ENCODE measurements around the gene SYNE1. TPM values are rescaled to one million over a fixed set of nuclear protein-coding genes. Genes with fewer than 3 reads are reported as not detected.

Gene SYNE1
- total and polyA plus RNA-seq, 4 experiments from 2014 or later: 22.5 to 228 (median 144) TPM

DNA sequence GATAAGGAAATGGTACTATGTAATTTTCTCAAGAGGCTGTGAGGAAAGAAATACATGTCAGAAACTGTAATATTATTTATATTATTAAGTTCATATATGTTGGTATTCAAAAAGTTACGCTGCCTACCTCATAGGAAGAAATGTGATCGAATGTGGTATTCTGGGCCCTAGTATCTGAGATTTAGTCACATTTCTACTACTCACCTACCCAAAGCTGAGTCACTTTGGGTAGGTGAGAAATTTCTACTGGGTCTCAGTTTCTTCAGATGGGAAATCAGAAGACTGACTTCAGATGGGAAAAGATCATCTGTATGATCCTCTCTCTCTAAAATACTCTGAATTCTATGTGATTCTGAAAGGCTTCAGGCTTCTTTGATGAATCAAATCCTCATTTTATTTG, 411.0 kb downstream of the SYNE1 start:
- intact Hi-C loops (cut with micrococcal nuclease): no loop called here
- Mint-ChIP-seq H3K27ac (peak overlapping the region in 1 of 7 donors; percentile 74), H3K4me3 (no peak overlapping the region), H3K27me3 (no peaks in the 10 kb centered on the region), H3K4me1 (no peaks in the 10 kb centered on the region), H3K9me3 (peaks cover 4 to 19% (median 14%) of the 10 kb centered on the region in 8 donors), H3K36me3 (peaks cover 65 to 66% of the 10 kb centered on the region in 2 donors)
- ChIA-PET CTCF (ENCODE audit: partially characterized antibody) (interaction anchor here (1.3 kb wide), 1 partner anchor 20 kb away, joined by 3 read pairs; no protein-coding TSS in a partner anchor), POLR2A (ENCODE audit: partially characterized antibody) (no interaction called here)
- DNase-seq: no peak
- peaks cover 44% of the 10 kb centered on the region for H3K36me3 ChIP-seq (ENCODE audit: insufficient read depth, low read length)
- H3K4me3 ChIP-seq (ENCODE audit: low read length in 2 of 2): no peak overlapping the region
- no peaks in the 10 kb centered on the region for H3K4me1 ChIP-seq (ENCODE audit: insufficient read depth, low read length)
- no peaks in the 10 kb centered on the region for H3K27me3 ChIP-seq (ENCODE audit: insufficient read depth, low read length)
- H3K27ac ChIP-seq (ENCODE audit: low read depth, low read length): no peak overlapping the region
- peaks cover 0 to 6% of the 10 kb centered on the region in 2 donors for H3K9me3 ChIP-seq (ENCODE audit: control insufficient read depth in 1 of 2, low read length in 2 of 2)

GRCh38 chr6:152225241-152225934, 411.8 kb downstream of the SYNE1 start:
- ChIA-PET POLR2A (ENCODE audit: partially characterized antibody) (no interaction called here), CTCF (ENCODE audit: partially characterized antibody) (interaction anchor here (0.8 to 1.3 kb wide), 2 partner anchors 19 to 55 kb away, joined by 3 read pairs; no protein-coding TSS in a partner anchor)
- Histone ChIP-seq H3K36me3 (ENCODE audit: insufficient read depth, low read length) (peaks cover 42% of the 10 kb centered on the region), H3K27ac (ENCODE audit: low read depth, low read length) (no peak overlapping the region), H3K4me1 (ENCODE audit: insufficient read depth, low read length) (no peaks in the 10 kb centered on the region), H3K4me3 (ENCODE audit: low read length in 2 of 2) (no peak overlapping the region), H3K9me3 (ENCODE audit: control insufficient read depth in 1 of 2, low read length in 2 of 2) (peaks cover 0 to 6% of the 10 kb centered on the region in 2 donors), H3K27me3 (ENCODE audit: insufficient read depth, low read length) (no peaks in the 10 kb centered on the region)
- peaks cover 64 to 65% of the 10 kb centered on the region in 2 donors for H3K36me3 Mint-ChIP-seq
- intact Hi-C loops (cut with micrococcal nuclease): no loop called here
- H3K9me3 Mint-ChIP-seq: peaks cover 4 to 19% (median 14%) of the 10 kb centered on the region in 8 donors
- no peak for DNase-seq
- no peaks in the 10 kb centered on the region for H3K4me1 Mint-ChIP-seq
- H3K27me3 Mint-ChIP-seq: no peaks in the 10 kb centered on the region
- peak overlapping the region in 2 of 7 donors; percentile 8 to 29 for H3K27ac Mint-ChIP-seq
- no peak overlapping the region for H3K4me3 Mint-ChIP-seq

- H3K4me3 ChIP-seq (ENCODE audit: low read length in 2 of 2): no peak overlapping the region
- intact Hi-C loops (cut with micrococcal nuclease): no loop called here
- Mint-ChIP-seq H3K4me3 (no peak overlapping the region), H3K4me1 (no peaks in the 10 kb centered on the region), H3K9me3 (peaks cover 4 to 19% (median 14%) of the 10 kb centered on the region in 8 donors), H3K27me3 (no peaks in the 10 kb centered on the region), H3K27ac (peak overlapping the region in 2 of 7 donors; percentile 31 to 74), H3K36me3 (peaks cover 73 to 74% of the 10 kb centered on the region in 2 donors)
- no peaks in the 10 kb centered on the region for H3K27me3 ChIP-seq (ENCODE audit: insufficient read depth, low read length)
- ChIA-PET CTCF (ENCODE audit: partially characterized antibody) (no interaction called here), POLR2A (ENCODE audit: partially characterized antibody) (no interaction called here)
- H3K9me3 ChIP-seq (ENCODE audit: control insufficient read depth in 1 of 2, low read length in 2 of 2): peaks cover 0 to 6% of the 10 kb centered on the region in 2 donors
- H3K4me1 ChIP-seq (ENCODE audit: insufficient read depth, low read length): no peaks in the 10 kb centered on the region
- peaks cover 47% of the 10 kb centered on the region for H3K36me3 ChIP-seq (ENCODE audit: insufficient read depth, low read length)
- DNase-seq: no peak
- H3K27ac ChIP-seq (ENCODE audit: low read depth, low read length): no peak overlapping the region
Measured at GRCh38 chr6:152223636-152224035, 413.5 kb downstream of the SYNE1 start.

DNA sequence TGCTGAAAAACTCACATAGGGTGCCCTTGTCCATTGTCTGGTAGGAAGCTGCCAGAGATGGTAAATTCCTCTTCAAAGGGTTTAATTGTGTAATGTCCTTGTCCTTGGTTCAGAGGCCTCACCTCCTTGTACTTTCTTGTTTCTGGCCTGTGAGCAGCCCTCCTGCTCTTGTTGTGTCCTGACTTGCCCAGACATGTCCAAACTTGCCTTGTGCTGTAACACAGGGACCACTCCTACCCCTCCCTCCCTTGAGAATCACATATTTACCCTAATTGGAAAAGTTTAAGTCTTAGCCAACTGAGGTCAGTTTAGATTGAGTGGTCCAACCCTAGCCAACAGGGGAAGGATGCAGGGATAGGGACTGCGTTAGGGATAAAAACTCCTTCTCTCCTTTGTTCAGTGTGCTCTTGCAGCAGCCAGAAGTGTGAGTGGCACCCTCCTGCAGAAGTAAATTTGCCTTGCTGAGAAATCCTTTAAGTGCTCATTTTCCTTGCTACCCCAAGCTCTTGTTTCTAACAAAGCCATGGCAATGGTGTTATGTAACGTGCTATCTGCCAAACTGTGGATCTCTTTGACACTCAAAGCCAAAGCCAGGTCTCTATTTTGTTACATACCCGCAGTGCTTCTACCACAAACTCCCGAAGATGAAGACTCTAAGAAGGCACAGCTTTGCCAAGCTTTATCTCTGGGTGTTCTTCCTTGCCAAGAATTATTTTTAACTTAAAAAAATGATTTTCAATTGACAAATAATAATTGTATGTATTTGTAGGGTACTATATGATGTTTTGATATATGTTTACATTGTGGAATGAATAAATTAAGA, 415.1 kb downstream of the SYNE1 start:
- Mint-ChIP-seq H3K4me3 (no peak overlapping the region), H3K27me3 (no peaks in the 10 kb centered on the region), H3K27ac (peak overlapping the region in 1 of 7 donors; percentile 12), H3K36me3 (peaks cover 78 to 80% of the 10 kb centered on the region in 2 donors), H3K9me3 (peaks cover 4 to 19% (median 14%) of the 10 kb centered on the region in 8 donors), H3K4me1 (peaks cover 0 to 2% (median 0%) of the 10 kb centered on the region in 4 donors)
- Histone ChIP-seq H3K4me3 (ENCODE audit: low read length in 2 of 2) (no peak overlapping the region), H3K36me3 (ENCODE audit: insufficient read depth, low read length) (peaks cover 56% of the 10 kb centered on the region), H3K4me1 (ENCODE audit: insufficient read depth, low read length) (no peaks in the 10 kb centered on the region), H3K9me3 (ENCODE audit: control insufficient read depth in 1 of 2, low read length in 2 of 2) (peaks cover 0 to 6% of the 10 kb centered on the region in 2 donors), H3K27ac (ENCODE audit: low read depth, low read length) (no peak overlapping the region), H3K27me3 (ENCODE audit: insufficient read depth, low read length) (no peaks in the 10 kb centered on the region)
- POLR2A ChIA-PET (ENCODE audit: partially characterized antibody): interaction anchor here (0.9 to 1.5 kb wide), 2 partner anchors 8 to 38 kb away, joined by 3 to 10 read pairs; no protein-coding TSS in a partner anchor
- intact Hi-C loops (cut with micrococcal nuclease): no loop called here
- no peak for DNase-seq
- CTCF ChIA-PET (ENCODE audit: partially characterized antibody): no interaction called here

DNA sequence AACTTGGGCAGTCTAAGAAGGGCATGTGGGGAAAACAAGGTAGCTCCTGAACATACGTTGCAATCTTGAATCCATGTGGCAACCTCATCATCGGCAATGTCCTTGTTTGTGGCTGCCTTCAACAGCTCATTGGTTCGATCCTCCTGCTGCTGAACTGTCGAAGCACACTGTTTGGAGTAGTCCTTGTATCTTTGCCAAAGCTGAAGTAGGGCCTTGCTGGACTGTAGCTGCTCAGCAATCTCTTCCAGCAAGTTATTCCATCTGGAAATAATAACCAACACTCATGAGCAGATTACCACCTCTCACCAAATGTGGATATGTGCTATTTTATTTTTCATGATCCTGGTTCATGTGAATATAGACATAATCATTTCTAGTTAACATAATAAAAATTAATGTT, 416.4 kb downstream of the SYNE1 start:
- ChIA-PET POLR2A (ENCODE audit: partially characterized antibody) (interaction anchor here (1.5 kb wide), 1 partner anchor 36 kb away, joined by 10 read pairs; no protein-coding TSS in a partner anchor), CTCF (ENCODE audit: partially characterized antibody) (interaction anchor here (1.4 kb wide), 2 partner anchors 12 to 14 kb away, joined by 3 to 8 read pairs; no protein-coding TSS in a partner anchor)
- DNase-seq: no peak
- no peaks in the 10 kb centered on the region for H3K27me3 Mint-ChIP-seq
- peaks cover 4 to 19% (median 14%) of the 10 kb centered on the region in 8 donors for H3K9me3 Mint-ChIP-seq
- no peak overlapping the region for H3K27ac Mint-ChIP-seq
- no peak overlapping the region for H3K27ac ChIP-seq (ENCODE audit: low read depth, low read length)
- peaks cover 63% of the 10 kb centered on the region for H3K36me3 ChIP-seq (ENCODE audit: insufficient read depth, low read length)
- H3K9me3 ChIP-seq (ENCODE audit: control insufficient read depth in 1 of 2, low read length in 2 of 2): peaks cover 0 to 6% of the 10 kb centered on the region in 2 donors
- H3K36me3 Mint-ChIP-seq: peaks cover 81 to 83% of the 10 kb centered on the region in 2 donors
- H3K4me3 ChIP-seq (ENCODE audit: low read length in 2 of 2): no peak overlapping the region
- intact Hi-C loops (cut with micrococcal nuclease): no loop called here
- H3K4me3 Mint-ChIP-seq: no peak overlapping the region
- H3K4me1 Mint-ChIP-seq: peaks cover 0 to 2% (median 0%) of the 10 kb centered on the region in 4 donors
- H3K27me3 ChIP-seq (ENCODE audit: insufficient read depth, low read length): no peaks in the 10 kb centered on the region
- H3K4me1 ChIP-seq (ENCODE audit: insufficient read depth, low read length): no peaks in the 10 kb centered on the region

DNA sequence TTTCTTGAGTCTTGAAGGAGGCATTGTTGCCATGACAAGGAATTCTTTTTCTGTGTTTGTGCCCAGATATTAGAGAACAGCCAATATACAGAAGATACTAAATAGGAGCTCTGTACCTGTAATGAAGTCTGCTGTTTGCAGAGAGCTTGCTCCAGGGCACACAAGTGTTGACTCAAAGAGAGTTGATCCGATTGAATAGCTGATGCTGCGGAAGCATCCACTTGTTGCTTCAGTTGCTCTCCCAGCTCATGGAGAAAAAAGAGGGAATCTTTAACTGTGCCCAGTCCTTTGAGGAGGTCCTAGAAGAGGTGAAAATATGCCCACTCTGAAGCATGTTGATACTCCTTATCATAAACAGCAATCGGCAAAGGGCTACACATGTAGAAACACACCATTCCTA, 418.3 kb downstream of the SYNE1 start:
- Mint-ChIP-seq H3K36me3 (peaks cover 78 to 80% of the 10 kb centered on the region in 2 donors), H3K27me3 (no peaks in the 10 kb centered on the region), H3K9me3 (peaks cover 4 to 19% (median 14%) of the 10 kb centered on the region in 8 donors), H3K4me3 (no peak overlapping the region), H3K27ac (no peak overlapping the region), H3K4me1 (peaks cover 0 to 2% (median 0%) of the 10 kb centered on the region in 4 donors)
- Histone ChIP-seq H3K4me3 (ENCODE audit: low read length in 2 of 2) (no peak overlapping the region), H3K27me3 (ENCODE audit: insufficient read depth, low read length) (no peaks in the 10 kb centered on the region), H3K9me3 (ENCODE audit: control insufficient read depth in 1 of 2, low read length in 2 of 2) (peaks cover 0 to 6% of the 10 kb centered on the region in 2 donors), H3K4me1 (ENCODE audit: insufficient read depth, low read length) (no peaks in the 10 kb centered on the region), H3K36me3 (ENCODE audit: insufficient read depth, low read length) (peaks cover 59% of the 10 kb centered on the region), H3K27ac (ENCODE audit: low read depth, low read length) (no peak overlapping the region)
- POLR2A ChIA-PET (ENCODE audit: partially characterized antibody): no interaction called here
- CTCF ChIA-PET (ENCODE audit: partially characterized antibody): interaction anchor here (1.1 to 2.0 kb wide), 2 partner anchors 22 to 25 kb away, joined by 3 to 4 read pairs; no protein-coding TSS in a partner anchor
- intact Hi-C loops (cut with micrococcal nuclease): no loop called here
- no peak for DNase-seq

GRCh38 chr6:152212437-152212836, 424.7 kb downstream of the SYNE1 start:
- H3K27me3 Mint-ChIP-seq: no peaks in the 10 kb centered on the region
- H3K27ac Mint-ChIP-seq: no peak overlapping the region
- Histone ChIP-seq H3K27me3 (ENCODE audit: insufficient read depth, low read length) (no peaks in the 10 kb centered on the region), H3K4me1 (ENCODE audit: insufficient read depth, low read length) (no peaks in the 10 kb centered on the region), H3K27ac (ENCODE audit: low read depth, low read length) (no peak overlapping the region), H3K4me3 (ENCODE audit: low read length in 2 of 2) (no peak overlapping the region), H3K9me3 (ENCODE audit: control insufficient read depth in 1 of 2, low read length in 2 of 2) (no peaks in the 10 kb centered on the region), H3K36me3 (ENCODE audit: insufficient read depth, low read length) (peaks cover 26% of the 10 kb centered on the region)
- no peak overlapping the region for H3K4me3 Mint-ChIP-seq
- H3K4me1 Mint-ChIP-seq: peaks cover 0 to under 1% (median 0%) of the 10 kb centered on the region in 4 donors
- DNase-seq: no peak
- CTCF ChIA-PET (ENCODE audit: partially characterized antibody): no interaction called here
- POLR2A ChIA-PET (ENCODE audit: partially characterized antibody): no interaction called here
- H3K9me3 Mint-ChIP-seq: no peaks in the 10 kb centered on the region
- intact Hi-C loops (cut with micrococcal nuclease): no loop called here
- H3K36me3 Mint-ChIP-seq: peaks cover 68 to 73% of the 10 kb centered on the region in 2 donors
